CD4-positive, alpha-beta T cell (primary cell): ENCODE results near the gene SORCS2. TPM values are rescaled to one million over a fixed set of nuclear protein-coding genes. Genes with fewer than 3 reads are reported as not detected.

Experiments
- ATAC-seq: fragments of 200-7000 bp; cut with Tn5 transposase; one replicate; pipeline ENCODE4 v1.10.0; 2022; ENCODE audit warnings: mild to moderate bottlenecking; ENCODE audit not compliant: poor library complexity
- CTCF ChIA-PET: fragments of 350-600 bp; sonication (Branson Sonifier 250); formaldehyde crosslinking; loops from one replicate; lab custom pipeline; 2021; ENCODE audit warnings: antibody characterized with exemption, inconsistent platforms; lab: Charles Lee
- POLR2A ChIA-PET: fragments of 350-600 bp; sonication (Branson Sonifier 250); formaldehyde crosslinking; loops from one replicate; lab custom pipeline; 2021; ENCODE audit warnings: antibody characterized with exemption, inconsistent platforms; lab: Charles Lee
- DNase-seq, 14 experiments: peaks; one replicate each; pipeline ENCODE4 v3.0.0-alpha.2; 2013 to 2020; ENCODE audit warnings: mixed read lengths in 2 of 14
- H3K27ac ChIP-seq, 2 donors: one replicate each; pipeline versions ENCODE4 v1.5.1 to v1.7.0; 2013; ENCODE audit warnings: low read length in 2 of 2, low read depth in 1 of 2, mild to moderate bottlenecking in 1 of 2
- H3K27me3 ChIP-seq, 2 experiments: 1 replicate in 1 of 2; 2 replicates in 1 of 2; pipeline versions ENCODE4 v1.6.1 to v1.7.0; 2013; ENCODE audit warnings: low read length in 2 of 2, control low read depth in 1 of 2, mild to moderate bottlenecking in 1 of 2, moderate library complexity in 1 of 2; ENCODE audit not compliant: insufficient read depth in 2 of 2, control insufficient read depth in 1 of 2
- H3K36me3 ChIP-seq: one replicate; pipeline ENCODE4 v1.6.1; 2013; ENCODE audit warnings: low read length, control low read depth; ENCODE audit not compliant: insufficient read depth
- H3K4me1 ChIP-seq: one replicate; pipeline ENCODE4 v1.6.1; 2013; ENCODE audit warnings: low read length, control low read depth; ENCODE audit not compliant: insufficient read depth
- H3K4me3 ChIP-seq: one replicate; pipeline ENCODE4 v1.5.1; 2013; ENCODE audit warnings: mild to moderate bottlenecking, low read length, moderate library complexity
- H3K9me3 ChIP-seq, 2 experiments: 1 replicate in 1 of 2; 2 replicates in 1 of 2; pipeline versions ENCODE4 v1.6.1 to v1.7.0; 2013; ENCODE audit warnings: low read length in 2 of 2, mild to moderate bottlenecking in 2 of 2, control low read depth in 1 of 2, moderate library complexity in 1 of 2; ENCODE audit not compliant: control insufficient read depth in 1 of 2, insufficient read depth in 1 of 2
- H3K27ac Mint-ChIP-seq: one replicate; pipeline ENCODE4 v1.8.0; 2020; ENCODE audit warnings: mixed read lengths
- H3K27me3 Mint-ChIP-seq: one replicate; pipeline ENCODE4 v1.8.0; 2021; ENCODE audit warnings: mixed read lengths
- H3K36me3 Mint-ChIP-seq: one replicate; pipeline ENCODE4 v1.8.0; 2021; ENCODE audit warnings: low read depth, mixed read lengths
- H3K4me1 Mint-ChIP-seq: one replicate; pipeline ENCODE4 v1.8.0; 2021; ENCODE audit warnings: low read depth, mixed read lengths
- H3K4me3 Mint-ChIP-seq: one replicate; pipeline ENCODE4 v1.8.0; 2020; ENCODE audit warnings: mild to moderate bottlenecking, mixed read lengths
- H3K9me3 Mint-ChIP-seq: one replicate; pipeline ENCODE4 v1.8.0; 2020; ENCODE audit warnings: mixed read lengths
- intact Hi-C, 2 experiments: fragments of 100-400 bp; cut with DNase I in 1 of 2; cut with micrococcal nuclease in 1 of 2; formaldehyde crosslinking; loops; one replicate each; pipeline versions ENCODE4 v1.15.1 to v1.9.0; 2023 to 2025; cut with DNase I, micrococcal nuclease
- total RNA-seq, 174 experiments: library from RNA in 2 of 174; stranded (reverse) in 2 of 174; gene quantifications; one replicate each; pipeline ENCODE4 v1.2.3 and lab custom pipeline; 2021 to 2026
- TF ChIP-seq, protein P1 (sequence below): fragments of 200-600 bp; IDR thresholded peaks from one replicate; pipeline ENCODE4 v1.8.0; 2022; ENCODE audit warnings: antibody characterized with exemption, mild to moderate bottlenecking

The SORCS2 gene
- total RNA-seq, 2 experiments from 2014 or later, result not detected

DNA sequence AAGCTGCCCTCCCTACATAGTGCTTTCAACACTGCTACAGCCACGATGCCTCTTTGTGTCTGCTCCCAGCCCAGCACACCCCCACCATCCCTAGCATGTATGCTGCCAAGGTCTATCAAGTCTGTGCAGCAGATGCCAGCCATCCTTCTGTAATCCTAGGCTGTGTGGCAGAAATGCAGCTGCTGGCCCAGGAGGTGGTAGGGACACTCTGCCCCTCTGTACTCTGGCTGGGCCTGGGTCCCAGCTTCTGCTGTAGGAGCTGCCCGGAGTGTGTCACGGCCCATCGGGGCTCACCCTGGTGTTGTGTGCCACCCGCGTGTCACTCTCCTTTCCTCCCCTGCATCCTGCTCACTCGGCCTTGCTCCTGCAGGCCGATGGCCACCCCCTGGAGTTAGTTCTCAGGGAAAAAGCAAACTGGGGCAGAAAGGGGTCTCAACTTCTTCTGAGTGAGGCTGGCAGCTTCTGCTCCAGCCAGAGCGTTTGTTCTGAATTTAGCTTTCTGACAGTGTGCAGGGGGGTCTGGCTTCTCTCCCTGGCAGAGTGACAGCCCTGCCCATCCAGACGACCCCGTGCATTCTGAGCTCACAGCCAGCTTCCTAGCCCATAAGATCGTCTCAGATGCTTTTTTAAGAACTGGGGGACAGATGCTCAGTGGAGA lies 219.7 kb downstream of the SORCS2 start:
- peaks cover 13% of the 10 kb centered on the region for H3K9me3 Mint-ChIP-seq
- Histone ChIP-seq H3K9me3 (peaks cover 10 to 11% of the 10 kb centered on the region in 2 experiments), H3K27ac (no peak overlapping the region), H3K4me3 (no peak overlapping the region), H3K36me3 (no peaks in the 10 kb centered on the region), H3K4me1 (no peaks in the 10 kb centered on the region), H3K27me3 (peaks cover 8 to 9% of the 10 kb centered on the region in 2 experiments)
- POLR2A ChIA-PET, result no interaction called here
- ATAC-seq, result no peak
- TF ChIP-seq, protein P1, sequence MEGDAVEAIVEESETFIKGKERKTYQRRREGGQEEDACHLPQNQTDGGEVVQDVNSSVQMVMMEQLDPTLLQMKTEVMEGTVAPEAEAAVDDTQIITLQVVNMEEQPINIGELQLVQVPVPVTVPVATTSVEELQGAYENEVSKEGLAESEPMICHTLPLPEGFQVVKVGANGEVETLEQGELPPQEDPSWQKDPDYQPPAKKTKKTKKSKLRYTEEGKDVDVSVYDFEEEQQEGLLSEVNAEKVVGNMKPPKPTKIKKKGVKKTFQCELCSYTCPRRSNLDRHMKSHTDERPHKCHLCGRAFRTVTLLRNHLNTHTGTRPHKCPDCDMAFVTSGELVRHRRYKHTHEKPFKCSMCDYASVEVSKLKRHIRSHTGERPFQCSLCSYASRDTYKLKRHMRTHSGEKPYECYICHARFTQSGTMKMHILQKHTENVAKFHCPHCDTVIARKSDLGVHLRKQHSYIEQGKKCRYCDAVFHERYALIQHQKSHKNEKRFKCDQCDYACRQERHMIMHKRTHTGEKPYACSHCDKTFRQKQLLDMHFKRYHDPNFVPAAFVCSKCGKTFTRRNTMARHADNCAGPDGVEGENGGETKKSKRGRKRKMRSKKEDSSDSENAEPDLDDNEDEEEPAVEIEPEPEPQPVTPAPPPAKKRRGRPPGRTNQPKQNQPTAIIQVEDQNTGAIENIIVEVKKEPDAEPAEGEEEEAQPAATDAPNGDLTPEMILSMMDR, result no peak
- DNase-seq, result no peak
- no peaks in the 10 kb centered on the region for H3K36me3 Mint-ChIP-seq
- peaks cover 33% of the 10 kb centered on the region for H3K27me3 Mint-ChIP-seq
- H3K4me3 Mint-ChIP-seq, result no peak overlapping the region
- intact Hi-C loops, result no loop called here
- no peaks in the 10 kb centered on the region for H3K4me1 Mint-ChIP-seq
- no peak overlapping the region for H3K27ac Mint-ChIP-seq
- CTCF ChIA-PET, result no interaction called here

DNA sequence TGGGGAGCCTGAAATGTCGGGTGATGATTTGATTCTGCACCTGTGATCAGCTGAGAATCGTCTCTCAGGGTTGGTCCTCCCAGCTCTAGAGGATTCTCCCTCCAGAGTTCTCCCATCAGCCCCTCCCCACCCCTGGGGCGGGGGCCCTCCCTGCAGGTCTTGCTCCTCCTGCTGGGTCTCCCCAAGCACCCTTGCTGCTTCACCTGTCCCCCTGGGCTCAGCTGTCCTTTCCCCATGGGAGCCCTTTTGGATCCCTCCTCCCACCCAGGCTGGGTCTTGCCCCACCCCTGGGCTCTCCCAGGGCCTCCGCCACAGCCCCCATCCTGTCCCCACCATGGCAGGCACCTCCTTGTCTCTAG lies 220.2 kb downstream of the SORCS2 start:
- intact Hi-C loops, result no loop called here

DNA sequence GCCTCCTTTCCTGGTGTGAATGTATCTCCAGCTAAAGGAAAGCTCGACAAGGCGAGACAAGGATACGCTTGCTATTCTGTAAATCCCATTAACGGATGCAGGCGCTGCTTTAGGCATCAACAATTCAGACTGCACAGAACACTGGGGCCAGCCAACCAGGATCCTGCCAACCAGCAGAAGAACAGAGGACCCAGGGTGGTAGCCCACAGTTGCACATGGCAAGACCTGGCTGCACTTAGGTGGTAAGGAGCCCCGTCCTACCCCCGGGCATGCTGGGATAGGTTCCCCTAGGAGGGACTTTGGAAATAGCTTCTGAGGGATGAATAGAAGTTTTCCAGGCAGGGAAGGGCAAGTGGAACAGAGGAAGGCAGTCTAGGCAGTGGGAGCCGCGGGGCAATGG lies 221.7 kb downstream of the SORCS2 start:
- H3K4me3 Mint-ChIP-seq, result no peak overlapping the region
- ChIA-PET CTCF (no interaction called here), POLR2A (no interaction called here)
- no peak overlapping the region for H3K4me3 ChIP-seq
- H3K27ac Mint-ChIP-seq, result no peak overlapping the region
- ATAC-seq, result no peak
- H3K36me3 Mint-ChIP-seq, result no peaks in the 10 kb centered on the region
- peaks cover 38% of the 10 kb centered on the region for H3K27me3 Mint-ChIP-seq
- no peak overlapping the region for H3K27ac ChIP-seq
- DNase-seq, result no peak
- peaks cover 3% of the 10 kb centered on the region for H3K9me3 Mint-ChIP-seq
- H3K4me1 ChIP-seq, result no peaks in the 10 kb centered on the region
- H3K9me3 ChIP-seq, result peaks cover 5 to 25% of the 10 kb centered on the region in 2 experiments
- H3K36me3 ChIP-seq, result no peaks in the 10 kb centered on the region
- H3K4me1 Mint-ChIP-seq, result no peaks in the 10 kb centered on the region
- TF ChIP-seq, protein P1, result no peak
- H3K27me3 ChIP-seq, result peaks cover 8 to 9% of the 10 kb centered on the region in 2 experiments
- intact Hi-C loops, result no loop called here

More for the DNA sequence above, 220.2 kb downstream of the SORCS2 start:
- TF ChIP-seq, protein P1, result no peak
- Mint-ChIP-seq H3K36me3 (no peaks in the 10 kb centered on the region), H3K9me3 (peaks cover 10% of the 10 kb centered on the region), H3K4me3 (no peak overlapping the region), H3K4me1 (no peaks in the 10 kb centered on the region), H3K27me3 (peaks cover 33% of the 10 kb centered on the region), H3K27ac (no peak overlapping the region)
- CTCF ChIA-PET, result no interaction called here
- Histone ChIP-seq H3K4me1 (no peaks in the 10 kb centered on the region), H3K27ac (no peak overlapping the region), H3K27me3 (peaks cover 8 to 9% of the 10 kb centered on the region in 2 experiments), H3K4me3 (no peak overlapping the region), H3K36me3 (no peaks in the 10 kb centered on the region), H3K9me3 (peaks cover 11 to 12% of the 10 kb centered on the region in 2 experiments)
- POLR2A ChIA-PET, result no interaction called here
- peak in 1 of 14 experiments; percentile 26 for DNase-seq
- ATAC-seq, result no peak
